A673 (cell line): ENCODE measurements around the gene SERPINA6.

Source experiments
- EZH2 ChIP-seq: fragments of 200-600 bp; sonication (generic); IDR thresholded peaks from 2 replicates; pipeline ENCODE4 v1.6.1; 2017; ENCODE audit warnings: borderline replicate concordance, low read depth, mild to moderate bottlenecking, mixed read lengths, antibody characterized with exemption, low read length; ENCODE audit not compliant: poor library complexity, severe bottlenecking
- TF ChIP-seq, protein P1 (sequence below): fragments of 300-800, 200-600 bp; sonication (generic); conservative IDR thresholded peaks from 2 replicates; pipeline ENCODE4 v1.5.1; 2017; ENCODE audit warnings: low read depth, mild to moderate bottlenecking, antibody characterized with exemption, low read length, moderate library complexity, mixed read lengths

GRCh38 chr14:94269156-94269555 is 54.0 kb downstream of the SERPINA6 start:
- no peak for TF ChIP-seq EZH2
- TF ChIP-seq, protein P1, sequence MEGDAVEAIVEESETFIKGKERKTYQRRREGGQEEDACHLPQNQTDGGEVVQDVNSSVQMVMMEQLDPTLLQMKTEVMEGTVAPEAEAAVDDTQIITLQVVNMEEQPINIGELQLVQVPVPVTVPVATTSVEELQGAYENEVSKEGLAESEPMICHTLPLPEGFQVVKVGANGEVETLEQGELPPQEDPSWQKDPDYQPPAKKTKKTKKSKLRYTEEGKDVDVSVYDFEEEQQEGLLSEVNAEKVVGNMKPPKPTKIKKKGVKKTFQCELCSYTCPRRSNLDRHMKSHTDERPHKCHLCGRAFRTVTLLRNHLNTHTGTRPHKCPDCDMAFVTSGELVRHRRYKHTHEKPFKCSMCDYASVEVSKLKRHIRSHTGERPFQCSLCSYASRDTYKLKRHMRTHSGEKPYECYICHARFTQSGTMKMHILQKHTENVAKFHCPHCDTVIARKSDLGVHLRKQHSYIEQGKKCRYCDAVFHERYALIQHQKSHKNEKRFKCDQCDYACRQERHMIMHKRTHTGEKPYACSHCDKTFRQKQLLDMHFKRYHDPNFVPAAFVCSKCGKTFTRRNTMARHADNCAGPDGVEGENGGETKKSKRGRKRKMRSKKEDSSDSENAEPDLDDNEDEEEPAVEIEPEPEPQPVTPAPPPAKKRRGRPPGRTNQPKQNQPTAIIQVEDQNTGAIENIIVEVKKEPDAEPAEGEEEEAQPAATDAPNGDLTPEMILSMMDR = no peak
